HCT116 (cell line): ENCODE measurements around the gene RPL35. TPM values are rescaled to one million over a fixed set of nuclear protein-coding genes. Genes with fewer than 3 reads are reported as not detected.

ENCODE experiments used
- ATAC-seq: fragments of 200-7000 bp; cut with Tn5 transposase; 2 replicates; pipeline ENCODE4 v1.9.1; 2020; ENCODE audit warnings: mild to moderate bottlenecking, moderate library complexity
- BruUV-seq: library from RNA; stranded (reverse); fragments of 400-500 nt; replicated peaks from 2 replicates; lab custom pipeline; 2021; lab: Mats Ljungman, UMichigan
- CTCF ChIA-PET: fragments of 300-600 bp; sonication (Branson Sonifier 250); formaldehyde crosslinking; loops from one replicate; lab custom pipeline; 2021; ENCODE audit warnings: antibody characterized with exemption; lab: Charles Lee
- POLR2A ChIA-PET: fragments of 300-600, 350-600 bp; sonication (Branson Sonifier 250); formaldehyde crosslinking; loops from one replicate; lab custom pipeline; 2021; ENCODE audit warnings: antibody characterized with exemption; lab: Charles Lee
- RAD21 ChIA-PET, 2 experiments: fragments of 300-600 bp; sonication (Branson Sonifier 250); formaldehyde crosslinking; loops; one replicate each; lab custom pipeline; 2023; ENCODE audit warnings: low total read pairs in 2 of 2; ENCODE audit not compliant: uncharacterized antibody in 2 of 2, unreplicated experiment in 2 of 2, low non-redundant PET in 1 of 2; lab: Charles Lee
- DNase-seq: peaks from one replicate; pipeline ENCODE4 v3.0.0-alpha.2; 2010; ENCODE audit warnings: low read depth, low spot score
- H2AFZ ChIP-seq: fragments of 200-600 bp; shearing (Covaris generic), sonication (generic); 2 replicates; pipeline ENCODE4 v1.6.1; 2017; ENCODE audit warnings: low read depth, mixed run types, mixed read lengths, antibody characterized with exemption, low read length; ENCODE audit not compliant: poor library complexity, severe bottlenecking
- H3K27ac ChIP-seq: 2 replicates; pipeline ENCODE4 v1.5.1; 2012; ENCODE audit warnings: low read depth, low read length
- H3K27me3 ChIP-seq: fragments of 200-600 bp; sonication (generic); 2 replicates; pipeline ENCODE4 v1.6.1; 2016; ENCODE audit warnings: mixed run types, low read length, mixed read lengths; ENCODE audit not compliant: insufficient read depth
- H3K36me3 ChIP-seq, 2 experiments: fragments of 200-500 bp in 1 of 2; fragments of 200-600 bp in 1 of 2; sonication (Bioruptor generic) in 1 of 2; sonication (generic) in 1 of 2; 2 replicates each; pipeline versions ENCODE4 v1.5.1 to v1.6.1; 2014 to 2016; ENCODE audit warnings: low read length in 2 of 2, inconsistent platforms in 1 of 2, mixed read lengths in 1 of 2, mixed run types in 1 of 2; ENCODE audit not compliant: insufficient read depth in 2 of 2, control insufficient read depth in 1 of 2
- H3K4me1 ChIP-seq, 2 experiments: fragments of 200-600 bp in 1 of 2; sonication (generic) in 1 of 2; 2 replicates each; pipeline versions ENCODE4 v1.5.1 to v1.6.1; 2012 to 2017; ENCODE audit warnings: low read length in 2 of 2, inconsistent platforms in 1 of 2, mild to moderate bottlenecking in 1 of 2, mixed read lengths in 1 of 2, mixed run types in 1 of 2, moderate library complexity in 1 of 2; ENCODE audit not compliant: insufficient read depth in 2 of 2, control insufficient read depth in 1 of 2
- H3K4me2 ChIP-seq: fragments of 200-600 bp; sonication (generic); 2 replicates; pipeline ENCODE4 v1.6.1; 2017; ENCODE audit warnings: mixed run types, low read length, mixed read lengths
- H3K4me3 ChIP-seq, 2 experiments: fragments of 200-600 bp in 1 of 2; sonication (generic) in 1 of 2; replicated peaks in 1 of 2; 2 replicates each; pipeline ENCODE4 v1.5.1; 2011 to 2016; ENCODE audit warnings: low read length in 2 of 2, control low read depth in 1 of 2, low read depth in 1 of 2, mild to moderate bottlenecking in 1 of 2, mixed read lengths in 1 of 2, mixed run types in 1 of 2
- H3K79me2 ChIP-seq: fragments of 200-600 bp; sonication (generic); 2 replicates; pipeline ENCODE4 v1.6.1; 2017; ENCODE audit warnings: mild to moderate bottlenecking, mixed run types, low read length, moderate library complexity, mixed read lengths; ENCODE audit not compliant: insufficient read depth
- H3K9ac ChIP-seq: fragments of 200-600 bp; sonication (generic); 2 replicates; pipeline ENCODE4 v1.6.1; 2016; ENCODE audit warnings: low read length, mixed read lengths
- H3K9me2 ChIP-seq: fragments of 200-600 bp; sonication (generic), shearing (Covaris generic); 2 replicates; pipeline ENCODE4 v1.6.1; 2017; ENCODE audit warnings: mixed run types, mild to moderate bottlenecking, moderate library complexity; ENCODE audit not compliant: insufficient read depth
- H3K9me3 ChIP-seq, 2 experiments: fragments of 200-500 bp in 1 of 2; fragments of 200-600 bp in 1 of 2; sonication (Bioruptor generic) in 1 of 2; sonication (generic) in 1 of 2; 2 replicates each; pipeline ENCODE4 v1.6.1; 2014 to 2017; ENCODE audit warnings: low read length in 2 of 2, mixed read lengths in 2 of 2, inconsistent platforms in 1 of 2, low read depth in 1 of 2, mild to moderate bottlenecking in 1 of 2, mixed run types in 1 of 2, moderate library complexity in 1 of 2; ENCODE audit not compliant: control insufficient read depth in 1 of 2, insufficient read depth in 1 of 2
- H4K20me1 ChIP-seq: fragments of 200-600 bp; sonication (generic), shearing (Covaris generic); 2 replicates; pipeline ENCODE4 v1.6.1; 2017; ENCODE audit warnings: mixed run types, mild to moderate bottlenecking, moderate library complexity; ENCODE audit not compliant: insufficient read depth
- CBX3 ChIP-seq: IDR thresholded peaks from 2 replicates; pipeline ENCODE4 v1.6.1; 2012; ENCODE audit warnings: low read depth
- CTCF ChIP-seq, 3 experiments: fragments of 200-600 bp in 1 of 3; sonication (generic) in 1 of 3; IDR thresholded peaks in 2 of 3; conservative IDR thresholded peaks in 1 of 3; 2 replicates each; pipeline ENCODE4 v1.5.1; 2012 to 2017; ENCODE audit warnings: low read depth in 2 of 3, low read length in 2 of 3, antibody characterized with exemption in 1 of 3, borderline replicate concordance in 1 of 3, control low read depth in 1 of 3, mild to moderate bottlenecking in 1 of 3, mixed read lengths in 1 of 3, mixed run types in 1 of 3, moderate library complexity in 1 of 3; ENCODE audit not compliant: insufficient read depth in 1 of 3
- EGR1 ChIP-seq: IDR thresholded peaks from 2 replicates; pipeline ENCODE4 v1.6.1; 2012; ENCODE audit warnings: low read depth
- EZH2 ChIP-seq: fragments of 200-600 bp; sonication (generic); IDR thresholded peaks from 2 replicates; pipeline ENCODE4 v1.6.1; 2017; ENCODE audit warnings: antibody characterized with exemption, mixed run types
- EZH2phosphoT487 ChIP-seq: fragments of 200-600 bp; IDR thresholded peaks from 2 replicates; pipeline ENCODE4 v1.6.1; 2018; ENCODE audit warnings: antibody characterized with exemption, borderline replicate concordance
- FOSL1 ChIP-seq: IDR thresholded peaks from 2 replicates; pipeline ENCODE4 v1.6.1; 2012; ENCODE audit warnings: low read depth
- POLR2AphosphoS5 ChIP-seq: IDR thresholded peaks from 2 replicates; pipeline ENCODE4 v1.6.1; 2011; ENCODE audit warnings: mild to moderate bottlenecking, low read depth, low read length, moderate library complexity
- RAD21 ChIP-seq: IDR thresholded peaks from 2 replicates; pipeline ENCODE4 v1.6.1; 2012; ENCODE audit warnings: low read depth, mild to moderate bottlenecking
- SIN3A ChIP-seq: IDR thresholded peaks from 2 replicates; pipeline ENCODE4 v1.6.1; 2012; ENCODE audit warnings: low read depth
- SRF ChIP-seq: IDR thresholded peaks from 2 replicates; pipeline ENCODE4 v1.6.1; 2012; ENCODE audit warnings: low read depth
- TCF7L2 ChIP-seq: IDR thresholded peaks from 2 replicates; pipeline ENCODE4 v1.7.0; 2011; ENCODE audit warnings: borderline replicate concordance, inconsistent platforms; ENCODE audit not compliant: insufficient read depth, insufficient read length; ENCODE audit errors: extremely low read depth
- YY1 ChIP-seq: IDR thresholded peaks from 2 replicates; pipeline ENCODE4 v1.6.1; 2011; ENCODE audit warnings: low read length, low read depth, moderate library complexity, mild to moderate bottlenecking; ENCODE audit not compliant: insufficient replicate concordance; ENCODE audit errors: extremely low read depth
- ZNF274 ChIP-seq: fragments of 200-500 bp; sonication (Bioruptor generic); IDR thresholded peaks from 2 replicates; pipeline ENCODE4 v1.6.1; 2014; ENCODE audit warnings: mild to moderate bottlenecking, low read depth, low read length, inconsistent platforms
- intact Hi-C: fragments of 100-400 bp; cut with micrococcal nuclease; formaldehyde crosslinking; loops from 2 replicates; pipeline ENCODE4 v1.10.0; 2022
- total RNA-seq: library from RNA; stranded (reverse); gene quantifications from one replicate; pipeline ENCODE4 v1.2.1, GENCODE V29; 2021; ENCODE audit not compliant: unreplicated experiment

The RPL35 gene
- total RNA-seq, 1 experiment from 2014 or later: 1,754 TPM

GRCh38 chr9:124809211-124809610 is 52.5 kb downstream of the RPL35 start:
- RAD21 ChIA-PET: no interaction called here
- Histone ChIP-seq H3K4me1 (peaks cover 42 to 49% of the 10 kb centered on the region in 2 experiments), H3K9ac (no peak overlapping the region), H4K20me1 (no peaks in the 10 kb centered on the region), H3K27ac (no peak overlapping the region), H3K4me3 (no peak overlapping the region), H3K9me2 (no peaks in the 10 kb centered on the region), H3K79me2 (no peaks in the 10 kb centered on the region), H3K4me2 (no peak overlapping the region), H3K9me3 (no peaks in the 10 kb centered on the region), H3K36me3 (no peaks in the 10 kb centered on the region), H2AFZ (no peak overlapping the region), H3K27me3 (no peaks in the 10 kb centered on the region)
- DNase-seq (no peak), ATAC-seq (no peak)
- intact Hi-C loops: no loop called here
- POLR2A ChIA-PET: no interaction called here
- TF ChIP-seq FOSL1 (no peak), EZH2 (no peak), SRF (no peak)
- BruUV-seq: no TSS peak
- CTCF ChIA-PET: interaction anchor here (4.1 kb wide), 1 partner anchor 44 kb away, joined by 15 read pairs; the partner anchor contains the start of gene WDR38

GRCh38 chr9:124808246-124808956 is 53.4 kb downstream of the RPL35 start:
- RAD21 ChIA-PET: no interaction called here
- DNase-seq (no peak), ATAC-seq (no peak)
- Histone ChIP-seq H3K27ac (no peak overlapping the region), H3K79me2 (no peaks in the 10 kb centered on the region), H3K4me3 (no peak overlapping the region), H3K9ac (no peak overlapping the region), H4K20me1 (no peaks in the 10 kb centered on the region), H3K9me3 (no peaks in the 10 kb centered on the region), H3K4me1 (peaks cover 34 to 41% of the 10 kb centered on the region in 2 experiments), H3K36me3 (no peaks in the 10 kb centered on the region), H3K4me2 (no peak overlapping the region), H3K9me2 (no peaks in the 10 kb centered on the region), H2AFZ (no peak overlapping the region), H3K27me3 (no peaks in the 10 kb centered on the region)
- POLR2A ChIA-PET: no interaction called here
- intact Hi-C loops: no loop called here
- CTCF ChIA-PET: interaction anchor here (4.1 kb wide), 1 partner anchor 44 kb away, joined by 15 read pairs; the partner anchor contains the start of gene WDR38
- no TSS peak for BruUV-seq
- TF ChIP-seq CTCF (IDR thresholded peaks at IDR 0.05 in 2 of 3, conservative IDR thresholded peaks at IDR 0.05 in 1 of 3; ENCODE audit: borderline replicate concordance in 1 of 3, insufficient read depth in 1 of 3, low read depth in 2 of 3, low read length in 2 of 3) (no peak), EZH2phosphoT487 (no peak), CBX3 (no peak), ZNF274 (no peak), TCF7L2 (no peak), RAD21 (no peak), SIN3A (no peak), EGR1 (no peak), YY1 (no peak), POLR2AphosphoS5 (no peak)
